Epithelial cell of esophagus (primary cell): Measurements from ENCODE around the gene LTO1.
"Not testable (repeated sequence)": the region's sequence is repeated elsewhere in the genome, so short reads cannot be mapped to it uniquely, and the experiment has no call there.

ENCODE experiments used
- DNase-seq: peaks from one replicate; pipeline ENCODE4 v3.0.0; 2010; ENCODE audit warnings: low read depth
- H3K4me3 ChIP-seq: 2 replicates; pipeline ENCODE4 v1.5.1; 2011; ENCODE audit warnings: mild to moderate bottlenecking, low read length, control low read depth
- TF ChIP-seq, protein P1 (sequence below): IDR thresholded peaks from 2 replicates; pipeline ENCODE4 v1.5.1; 2011; ENCODE audit warnings: low read depth, mild to moderate bottlenecking, low read length, control low read depth, inconsistent platforms; ENCODE audit not compliant: insufficient read depth; ENCODE audit errors: missing control alignments

LTO1 gene

GRCh38 chr11:69695581-69695980 lies 20.4 kb upstream of the LTO1 start:
- H3K4me3 ChIP-seq = no peak overlapping the region
- DNase-seq = no peak
- TF ChIP-seq, protein P1, sequence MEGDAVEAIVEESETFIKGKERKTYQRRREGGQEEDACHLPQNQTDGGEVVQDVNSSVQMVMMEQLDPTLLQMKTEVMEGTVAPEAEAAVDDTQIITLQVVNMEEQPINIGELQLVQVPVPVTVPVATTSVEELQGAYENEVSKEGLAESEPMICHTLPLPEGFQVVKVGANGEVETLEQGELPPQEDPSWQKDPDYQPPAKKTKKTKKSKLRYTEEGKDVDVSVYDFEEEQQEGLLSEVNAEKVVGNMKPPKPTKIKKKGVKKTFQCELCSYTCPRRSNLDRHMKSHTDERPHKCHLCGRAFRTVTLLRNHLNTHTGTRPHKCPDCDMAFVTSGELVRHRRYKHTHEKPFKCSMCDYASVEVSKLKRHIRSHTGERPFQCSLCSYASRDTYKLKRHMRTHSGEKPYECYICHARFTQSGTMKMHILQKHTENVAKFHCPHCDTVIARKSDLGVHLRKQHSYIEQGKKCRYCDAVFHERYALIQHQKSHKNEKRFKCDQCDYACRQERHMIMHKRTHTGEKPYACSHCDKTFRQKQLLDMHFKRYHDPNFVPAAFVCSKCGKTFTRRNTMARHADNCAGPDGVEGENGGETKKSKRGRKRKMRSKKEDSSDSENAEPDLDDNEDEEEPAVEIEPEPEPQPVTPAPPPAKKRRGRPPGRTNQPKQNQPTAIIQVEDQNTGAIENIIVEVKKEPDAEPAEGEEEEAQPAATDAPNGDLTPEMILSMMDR = no peak

DNA sequence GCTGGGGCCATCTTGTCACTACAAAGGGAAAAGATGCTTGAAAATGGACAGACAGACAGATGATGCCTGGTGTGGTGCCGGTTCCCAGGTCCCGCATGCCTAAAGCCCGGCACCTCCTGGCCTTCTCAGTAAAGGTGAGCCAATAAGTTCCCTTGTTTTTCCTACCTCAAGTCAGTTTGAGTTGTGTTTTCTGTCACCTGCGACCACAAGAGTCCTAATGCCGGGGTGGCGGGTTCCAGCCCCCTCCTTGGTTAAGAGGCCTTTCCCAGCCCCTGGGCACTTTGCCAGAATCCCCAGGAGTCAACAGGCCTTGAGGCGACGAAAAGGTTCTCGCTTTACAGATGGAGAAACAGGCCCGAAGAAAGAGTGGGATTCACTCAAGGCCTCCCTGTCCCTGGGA lies 19.6 kb upstream of the LTO1 start:
- TF ChIP-seq, protein P1 = no peak
- DNase-seq = no peak
- no peak overlapping the region for H3K4me3 ChIP-seq

DNA sequence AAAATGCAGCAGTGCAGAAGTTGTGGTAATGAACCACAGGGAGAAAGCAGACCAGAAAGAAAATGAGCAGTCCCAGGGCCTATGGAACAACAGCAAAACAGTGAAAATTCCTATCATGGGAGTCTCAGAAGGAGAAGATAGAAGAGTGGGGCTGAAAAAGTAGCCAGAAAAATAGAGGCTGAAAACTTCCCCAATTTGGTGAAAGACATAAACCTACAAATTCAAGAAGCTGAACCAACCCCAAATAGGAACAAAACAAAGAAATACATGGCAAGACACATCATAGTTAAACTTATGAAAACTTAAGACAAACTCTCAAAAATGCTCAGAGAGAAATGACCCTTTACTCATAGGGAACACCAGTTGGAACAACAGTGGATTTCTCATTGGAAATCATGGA lies 17.3 kb upstream of the LTO1 start:
- no peak for DNase-seq
- H3K4me3 ChIP-seq = no peak overlapping the region
- TF ChIP-seq, protein P1 = no peak

DNA sequence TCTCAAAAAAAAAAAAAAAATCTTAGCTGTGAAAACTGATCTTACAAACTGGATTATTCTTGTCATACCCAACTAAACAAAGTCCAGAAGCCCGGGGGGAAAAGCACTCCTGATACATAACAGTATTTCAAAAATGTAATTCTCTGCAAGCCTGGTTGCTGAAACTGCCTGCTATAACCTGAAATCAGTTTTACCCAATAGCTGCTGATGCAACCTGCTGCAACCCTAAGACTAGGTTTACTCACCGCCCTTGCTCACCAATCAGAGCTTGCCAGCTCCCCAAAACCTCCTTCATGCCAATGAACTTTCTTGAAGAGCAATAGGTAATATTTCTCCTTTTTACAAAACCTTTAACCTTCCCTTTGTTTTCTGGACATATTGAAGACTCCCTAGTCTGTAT lies 16.3 kb upstream of the LTO1 start:
- peak; percentile 66 for DNase-seq
- TF ChIP-seq, protein P1 = no peak
- H3K4me3 ChIP-seq = no peak overlapping the region

DNA sequence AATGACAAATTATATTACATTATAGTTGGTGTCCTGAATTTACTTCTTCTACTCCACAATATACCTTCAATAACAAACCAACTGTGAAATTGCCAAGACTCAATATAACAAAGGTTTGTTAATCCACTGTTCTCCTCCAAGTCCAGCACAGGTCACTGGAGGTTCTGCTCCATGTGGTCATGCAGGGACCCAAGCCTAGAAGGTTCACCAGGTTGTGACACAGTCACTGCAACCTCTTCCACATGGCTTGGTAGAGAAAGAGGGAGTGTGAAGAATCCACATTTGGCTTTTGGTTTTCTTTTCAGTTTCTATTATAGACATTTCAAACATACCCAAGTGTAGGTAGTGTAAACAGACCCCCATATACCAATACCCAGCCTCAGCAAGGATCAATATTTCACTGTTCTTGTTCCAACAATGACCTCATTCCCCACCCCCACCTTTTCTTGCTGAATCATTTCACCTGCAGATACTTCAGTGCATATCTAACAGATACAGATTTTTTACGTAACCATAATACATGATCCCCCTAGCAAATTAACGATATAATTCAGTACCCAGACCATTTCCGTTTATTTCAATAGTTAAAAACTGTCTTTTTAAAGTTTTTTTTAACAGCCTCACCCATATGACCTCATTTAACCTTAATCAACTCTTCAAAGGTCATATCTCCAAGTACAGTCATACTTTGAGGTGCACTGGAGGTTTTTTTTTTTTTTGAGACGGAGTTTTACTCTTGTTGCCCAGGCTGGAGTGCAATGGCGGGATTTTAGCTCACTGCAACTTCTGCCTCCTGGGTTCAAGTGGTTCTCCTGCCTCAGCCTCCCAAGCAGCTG lies 14.5 kb upstream of the LTO1 start:
- TF ChIP-seq, protein P1 = no peak
- no peak overlapping the region for H3K4me3 ChIP-seq
- no peak for DNase-seq

DNA sequence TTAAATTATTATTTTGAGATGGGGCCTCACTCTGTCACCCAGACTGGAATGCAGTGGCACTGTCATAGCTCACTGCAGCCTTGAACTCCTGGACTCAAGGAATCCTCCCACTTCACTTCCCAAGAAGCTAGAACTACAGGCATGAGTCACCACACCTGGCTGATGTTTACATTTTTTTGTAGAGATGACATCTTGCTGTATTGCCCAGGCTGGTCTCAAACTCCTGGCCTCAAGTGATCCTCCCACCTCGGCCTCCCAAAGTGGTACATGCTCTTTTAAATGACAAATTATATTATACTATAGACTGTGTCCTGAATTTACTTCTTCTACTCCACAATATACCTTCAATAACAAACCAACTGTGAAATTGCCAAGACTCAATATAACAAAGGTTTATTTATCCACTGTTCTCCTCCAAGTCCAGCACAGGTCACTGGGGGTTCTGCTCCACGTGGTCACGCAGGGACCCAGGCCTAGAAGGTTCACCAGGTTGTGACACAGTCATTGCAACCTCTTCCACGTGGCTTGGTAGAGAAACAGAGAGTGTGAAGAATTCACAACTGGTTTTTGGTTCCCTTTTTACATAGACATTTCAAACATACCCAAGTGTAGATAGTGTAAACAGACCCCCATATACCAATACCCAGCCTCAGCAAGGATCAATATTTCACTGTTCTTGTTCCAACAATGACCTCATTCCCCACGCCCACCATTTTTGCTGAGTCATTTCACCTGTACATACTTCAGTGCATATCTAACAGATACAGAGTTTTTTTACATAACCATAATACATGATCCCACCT lies 13.0 kb upstream of the LTO1 start:
- not testable (repeated sequence) for H3K4me3 ChIP-seq
- DNase-seq = peak; percentile 79

GRCh38 chr11:69686856-69687255 lies 11.7 kb upstream of the LTO1 start:
- TF ChIP-seq, protein P1 = no peak
- no peak overlapping the region for H3K4me3 ChIP-seq
- peak; percentile 21 for DNase-seq
